Keratinocyte (primary cell): ENCODE results near the gene FCER1G. TPM values are rescaled to one million over a fixed set of nuclear protein-coding genes. Genes with fewer than 3 reads are reported as not detected.

Source experiments
- DNase-seq: peaks from one replicate; pipeline ENCODE4 v3.0.0-alpha.2; 2011; ENCODE audit warnings: low read depth, missing footprints, low spot score
- FAIRE-seq: peaks from 2 replicates; lab custom pipeline; 2011; peaks lifted over from hg19 to GRCh38; lab: Jason Lieb, UNC
- H2AFZ ChIP-seq: 2 replicates; pipeline ENCODE4 v1.6.0; 2012; ENCODE audit warnings: low read length, control low read depth, inconsistent platforms; ENCODE audit not compliant: control insufficient read depth
- H3K27ac ChIP-seq: 2 replicates; pipeline ENCODE4 v1.5.1; 2011; ENCODE audit warnings: low read length; ENCODE audit not compliant: control insufficient read depth, insufficient read depth
- H3K27me3 ChIP-seq: 3 replicates; pipeline ENCODE4 v1.6.0; 2011; ENCODE audit warnings: low read length; ENCODE audit not compliant: control insufficient read depth, insufficient read depth; ENCODE audit errors: extremely low read depth
- H3K36me3 ChIP-seq, 2 experiments: 2 replicates in 1 of 2; 3 replicates in 1 of 2; pipeline ENCODE4 v1.5.1; 2011; ENCODE audit warnings: low read length in 2 of 2, mild to moderate bottlenecking in 1 of 2; ENCODE audit not compliant: control insufficient read depth in 2 of 2, insufficient read depth in 2 of 2; ENCODE audit errors: extremely low read depth in 1 of 2
- H3K4me1 ChIP-seq: 3 replicates; pipeline ENCODE4 v1.5.1; 2011; ENCODE audit warnings: low read length; ENCODE audit not compliant: control insufficient read depth, insufficient read depth; ENCODE audit errors: extremely low read depth
- H3K4me2 ChIP-seq: 3 replicates; pipeline ENCODE4 v1.6.0; 2011; ENCODE audit warnings: low read depth, low read length; ENCODE audit not compliant: control insufficient read depth, insufficient read depth; ENCODE audit errors: extremely low read depth
- H3K4me3 ChIP-seq, 3 experiments: fragments of 200-600 bp in 1 of 3; sonication (generic) in 1 of 3; 2 replicates in 2 of 3; 3 replicates in 1 of 3; pipeline ENCODE4 v1.5.1; 2011 to 2016; ENCODE audit warnings: low read length in 3 of 3, mild to moderate bottlenecking in 3 of 3, control low read depth in 2 of 3, inconsistent platforms in 1 of 3, low read depth in 1 of 3, mixed read lengths in 1 of 3, mixed run types in 1 of 3, moderate library complexity in 1 of 3; ENCODE audit not compliant: control insufficient read depth in 2 of 3, insufficient read depth in 2 of 3; ENCODE audit errors: extremely low read depth in 1 of 3
- H3K79me2 ChIP-seq: 2 replicates; pipeline ENCODE4 v1.6.0; 2012; ENCODE audit warnings: low read length; ENCODE audit not compliant: control insufficient read depth, insufficient read depth
- H3K9ac ChIP-seq: 3 replicates; pipeline ENCODE4 v1.6.0; 2011; ENCODE audit warnings: low read length; ENCODE audit not compliant: control insufficient read depth, insufficient read depth; ENCODE audit errors: extremely low read depth
- H3K9me1 ChIP-seq: 3 replicates; pipeline ENCODE4 v1.6.0; 2011; ENCODE audit warnings: low read length; ENCODE audit not compliant: control insufficient read depth, insufficient read depth; ENCODE audit errors: extremely low read depth
- H3K9me3 ChIP-seq: 2 replicates; pipeline ENCODE4 v1.5.1; 2012; ENCODE audit warnings: low read depth, low read length; ENCODE audit not compliant: control insufficient read depth
- H4K20me1 ChIP-seq: 3 replicates; pipeline ENCODE4 v1.6.0; 2011; ENCODE audit warnings: low read length; ENCODE audit not compliant: control insufficient read depth, insufficient read depth; ENCODE audit errors: extremely low read depth
- CTCF ChIP-seq, 3 experiments: IDR thresholded peaks in 1 of 3; conservative IDR thresholded peaks in 1 of 3; optimal IDR thresholded peaks in 1 of 3; 2 replicates in 2 of 3; 3 replicates in 1 of 3; pipeline versions ENCODE3 to v1.5.1; 2011; ENCODE audit warnings: low read length in 3 of 3, mild to moderate bottlenecking in 3 of 3, moderate library complexity in 2 of 3, control low read depth in 1 of 3, inconsistent platforms in 1 of 3; ENCODE audit not compliant: insufficient read depth in 2 of 3; ENCODE audit errors: extremely low read depth in 1 of 3
- EZH2 ChIP-seq: IDR thresholded peaks from one replicate; pipeline ENCODE4 v1.6.1; 2012; ENCODE audit warnings: inconsistent platforms, mild to moderate bottlenecking, low read length, moderate library complexity
- dilution Hi-C: fragments of 300-500 bp; cut with MboI; formaldehyde crosslinking; loops from one replicate; pipeline ENCODE4 v1.7.0; 2020; ENCODE audit warnings: low sequenced_read_pairs; ENCODE audit not compliant: extremely low pct_ligation_motif_present
- polyA plus RNA-seq, 5 experiments: library from polyadenylated mRNA; depleted of rRNA in 3 of 5; stranded (reverse) in 3 of 5; stranded (forward) in 1 of 5; unstranded in 1 of 5; fragments of >200 nt; gene quantifications; 1 replicate in 1 of 5; 2 replicates in 3 of 5; 3 replicates in 1 of 5; pipeline versions ENCODE4 v1.2.1 to v1.2.3, GENCODE V29; 2011 to 2012; ENCODE audit warnings: missing spikeins in 2 of 5, low read depth in 1 of 5, low replicate concordance in 1 of 5

Gene FCER1G
- polyA plus RNA-seq, 1 donor (not counting 4 experiments of a cell fraction or from before 2014, with no cell fraction given) = 1.2 TPM

- no peaks in the 10 kb centered on the region for H3K9me3 ChIP-seq
- no peaks in the 10 kb centered on the region for H3K9me1 ChIP-seq
- H3K9ac ChIP-seq = no peak overlapping the region
- no peak for FAIRE-seq
- no peaks in the 10 kb centered on the region for H3K36me3 ChIP-seq
- H3K4me3 ChIP-seq = no peak overlapping the region
- no peak overlapping the region for H3K27ac ChIP-seq
- no peaks in the 10 kb centered on the region for H3K79me2 ChIP-seq
- H3K4me1 ChIP-seq = no peaks in the 10 kb centered on the region
- H3K4me2 ChIP-seq = no peak overlapping the region
- DNase-seq = no peak
- dilution Hi-C loops = no loop called here
- TF ChIP-seq CTCF (optimal IDR thresholded peaks at IDR 0.05 in 1 of 3, IDR thresholded peaks at IDR 0.05 in 1 of 3, conservative IDR thresholded peaks at IDR 0.05 in 1 of 3; ENCODE audit: extremely low read depth in 1 of 3, insufficient read depth in 2 of 3, low read length in 3 of 3) (no peak), EZH2 (no peak)
- no peaks in the 10 kb centered on the region for H3K27me3 ChIP-seq
- no peak overlapping the region for H2AFZ ChIP-seq
- no peaks in the 10 kb centered on the region for H4K20me1 ChIP-seq
These were observed 24.1 kb upstream of the FCER1G start for GRCh38 chr1:161190962-161191521.

- H3K36me3 ChIP-seq = no peaks in the 10 kb centered on the region
- no peak overlapping the region for H3K9ac ChIP-seq
- H3K4me1 ChIP-seq = no peaks in the 10 kb centered on the region
- H3K27ac ChIP-seq = no peak overlapping the region
- H3K79me2 ChIP-seq = no peaks in the 10 kb centered on the region
- no peak overlapping the region for H3K4me3 ChIP-seq
- DNase-seq (no peak), FAIRE-seq (no peak)
- TF ChIP-seq CTCF (optimal IDR thresholded peaks at IDR 0.05 in 1 of 3, IDR thresholded peaks at IDR 0.05 in 1 of 3, conservative IDR thresholded peaks at IDR 0.05 in 1 of 3; ENCODE audit: extremely low read depth in 1 of 3, insufficient read depth in 2 of 3, low read length in 3 of 3) (no peak), EZH2 (no peak)
- dilution Hi-C loops = no loop called here
- no peaks in the 10 kb centered on the region for H3K9me1 ChIP-seq
- H4K20me1 ChIP-seq = no peaks in the 10 kb centered on the region
- no peaks in the 10 kb centered on the region for H3K27me3 ChIP-seq
- no peak overlapping the region for H2AFZ ChIP-seq
- no peaks in the 10 kb centered on the region for H3K9me3 ChIP-seq
- H3K4me2 ChIP-seq = no peak overlapping the region
These were observed 23.1 kb upstream of the FCER1G start for GRCh38 chr1:161191971-161192370.
